IPS-15b (cell line): ENCODE measurements around the gene MYH7.
A peak's percentile ranks its signal among the peaks of the same experiment; 100 is the strongest.

Experiments used
- H3K27me3 ChIP-seq: one replicate; pipeline ENCODE4 v1.6.1; 2013; ENCODE audit warnings: low read length; ENCODE audit not compliant: control insufficient read depth, insufficient read depth
- H3K36me3 ChIP-seq: one replicate; pipeline ENCODE4 v1.6.1; 2013; ENCODE audit warnings: low read length; ENCODE audit not compliant: control insufficient read depth, insufficient read depth
- H3K4me1 ChIP-seq: one replicate; pipeline ENCODE4 v1.6.1; 2013; ENCODE audit warnings: mild to moderate bottlenecking, low read length; ENCODE audit not compliant: control insufficient read depth, insufficient read depth
- H3K4me3 ChIP-seq: one replicate; pipeline ENCODE4 v1.5.1; 2013; ENCODE audit warnings: low read depth, low read length
- H3K9ac ChIP-seq: one replicate; pipeline ENCODE4 v1.6.1; 2013; ENCODE audit warnings: low read depth, mild to moderate bottlenecking, low read length
- H3K9me3 ChIP-seq: one replicate; pipeline ENCODE4 v1.6.1; 2013; ENCODE audit warnings: mild to moderate bottlenecking, low read length; ENCODE audit not compliant: control insufficient read depth, insufficient read depth

Gene MYH7

DNA sequence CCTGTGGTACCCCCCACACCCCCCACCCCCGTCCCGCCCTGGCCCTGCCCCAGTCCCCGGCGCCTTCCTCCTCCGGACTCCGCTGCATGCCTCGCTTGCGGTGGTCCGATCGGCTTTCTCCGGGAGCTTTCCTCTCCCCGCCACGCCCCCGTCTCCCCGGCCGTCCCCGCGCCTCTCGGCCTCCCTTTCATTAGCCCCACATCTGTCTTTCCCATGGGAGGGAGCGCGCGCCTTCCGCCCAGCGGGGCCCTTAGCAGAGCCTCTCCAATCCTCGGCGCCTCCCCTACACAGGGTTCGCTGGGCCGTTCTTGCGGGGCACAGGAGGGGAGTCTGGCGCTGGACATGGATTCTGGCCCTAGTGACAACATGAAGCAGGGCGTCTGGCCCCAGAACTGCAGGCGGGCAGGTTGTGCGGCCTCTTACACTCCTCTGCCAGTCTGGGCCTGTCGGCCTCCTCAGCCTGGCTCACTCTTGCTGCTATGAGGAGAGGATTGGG is 69.0 kb downstream of the MYH7 start:
- H3K27me3 ChIP-seq = peaks cover 47% of the 10 kb centered on the region
- H3K9ac ChIP-seq = peak overlapping the region; percentile 2
- no peaks in the 10 kb centered on the region for H3K36me3 ChIP-seq
- H3K4me1 ChIP-seq = peaks cover 10% of the 10 kb centered on the region
- H3K9me3 ChIP-seq = no peaks in the 10 kb centered on the region
- peak overlapping the region; percentile 40 for H3K4me3 ChIP-seq

GRCh38 chr14:23365732-23366425 is 69.6 kb downstream of the MYH7 start:
- Histone ChIP-seq H3K4me1 (peaks cover 11% of the 10 kb centered on the region), H3K9ac (peak overlapping the region; percentile 73)

GRCh38 chr14:23365036-23365731 is 70.3 kb downstream of the MYH7 start, which contains the start of gene EFS:
TSS of gene EFS (minus strand) at chr14:23365172. CDS start at chr14:23365025, 147 bp downstream.
- peaks cover 36% of the 10 kb centered on the region for H3K27me3 ChIP-seq
- peaks cover 2% of the 10 kb centered on the region for H3K36me3 ChIP-seq
- H3K9ac ChIP-seq = peak within 1 kb of the TSS; percentile 76
- H3K4me1 ChIP-seq = peaks cover 12% of the 10 kb centered on the region
- no peaks in the 10 kb centered on the region for H3K9me3 ChIP-seq
- H3K4me3 ChIP-seq = peak within 1 kb of the TSS; percentile 78

More at GRCh38 chr14:23365732-23366425, 69.6 kb downstream of the MYH7 start:
- no peaks in the 10 kb centered on the region for H3K9me3 ChIP-seq
- H3K4me3 ChIP-seq = peak overlapping the region; percentile 78
- H3K36me3 ChIP-seq = no peaks in the 10 kb centered on the region
- H3K27me3 ChIP-seq = peaks cover 42% of the 10 kb centered on the region

DNA sequence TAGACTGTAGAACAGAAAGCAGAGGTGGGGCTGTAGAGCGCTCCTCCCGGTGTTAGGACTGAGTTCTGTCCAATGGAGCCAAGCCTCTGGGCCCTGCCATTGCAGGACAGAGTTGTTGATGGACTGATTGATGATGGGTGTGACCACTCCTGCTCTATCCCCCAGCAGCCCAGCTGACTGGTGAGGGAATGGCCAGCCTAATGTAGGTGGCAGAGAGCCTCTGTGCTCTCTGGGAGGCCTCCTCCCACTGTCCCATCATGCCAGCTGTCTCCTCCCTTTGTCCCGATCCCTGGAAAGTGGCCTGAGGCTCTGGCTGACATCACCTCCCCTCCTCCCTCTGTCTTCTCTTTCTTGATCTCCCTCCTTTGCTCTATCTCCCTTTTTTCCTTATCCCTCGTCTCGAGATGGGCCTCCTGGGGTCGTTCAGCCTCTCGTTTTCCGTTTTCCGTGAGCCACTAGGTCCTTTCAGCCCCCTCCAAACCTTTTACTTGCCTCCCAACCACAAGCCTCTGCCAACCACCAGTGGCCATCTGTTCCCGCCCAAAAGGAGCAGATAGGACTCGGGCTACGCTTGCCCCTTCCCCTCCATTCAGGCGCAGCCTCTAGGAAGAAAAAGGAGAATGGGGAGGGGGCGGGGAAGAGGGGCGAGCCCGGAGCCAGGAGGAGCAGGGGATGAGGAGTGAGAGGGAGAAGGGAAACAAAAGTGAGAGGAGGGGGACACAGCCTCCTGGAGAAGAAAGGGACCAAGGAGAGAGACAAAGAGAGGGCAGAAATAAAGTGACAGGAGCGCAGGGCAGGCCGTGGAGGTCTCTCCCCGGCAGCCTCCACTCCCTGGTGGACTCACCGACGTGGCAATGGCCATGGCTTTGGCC is 71.1 kb downstream of the MYH7 start:
- Histone ChIP-seq H3K27me3 (peaks cover 30% of the 10 kb centered on the region), H3K9ac (peak overlapping the region; percentile 76), H3K4me1 (peaks cover 12% of the 10 kb centered on the region), H3K36me3 (peaks cover 4% of the 10 kb centered on the region), H3K9me3 (no peaks in the 10 kb centered on the region), H3K4me3 (peak overlapping the region; percentile 78)
